ENCODE results near the gene STX8.

The STX8 gene

DNA sequence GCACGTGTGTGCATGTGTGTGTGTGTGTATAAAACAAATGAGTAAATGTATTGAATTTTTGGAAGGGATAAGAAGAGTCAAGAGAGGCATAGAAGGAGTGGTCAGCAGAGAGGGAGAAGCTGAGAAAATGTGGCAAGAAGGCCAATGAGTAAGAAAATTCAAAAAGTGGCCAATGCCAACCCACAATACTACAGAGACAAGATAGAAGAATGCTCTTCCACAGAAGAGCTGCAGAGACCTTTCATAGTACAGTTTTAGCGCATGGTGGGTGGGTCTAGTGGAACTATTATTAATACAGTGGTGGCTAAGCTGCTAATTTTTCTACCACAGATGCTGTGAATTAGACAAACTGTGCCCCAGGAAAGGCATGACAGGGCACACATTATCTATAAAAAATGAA, 320.8 kb downstream of the STX8 start:
- Histone ChIP-seq H3K27me3 (replicated peaks; ENCODE audit: control insufficient read depth, insufficient read depth, low read length) (no peaks in the 10 kb centered on the region), H3K36me3 (ENCODE audit: control insufficient read depth, insufficient read depth, low read length) (no peaks in the 10 kb centered on the region), H3K4me3 (replicated peaks; ENCODE audit: low read depth, low read length) (no peak overlapping the region)
- no peak for TF ChIP-seq CTCF (IDR thresholded peaks at IDR 0.05; ENCODE audit: insufficient read depth, low read length, poor library complexity, severe bottlenecking)
- no peak for DNase-seq (ENCODE audit: extremely low read depth, insufficient read length)

GRCh38 chr17:9253308-9253707, 322.3 kb downstream of the STX8 start:
- TF ChIP-seq CTCF (IDR thresholded peaks at IDR 0.05; ENCODE audit: insufficient read depth, low read length, poor library complexity, severe bottlenecking): no peak
- no peak for DNase-seq (ENCODE audit: extremely low read depth, insufficient read length)
- H3K4me3 ChIP-seq (replicated peaks; ENCODE audit: low read depth, low read length): no peak overlapping the region
- H3K27me3 ChIP-seq (replicated peaks; ENCODE audit: control insufficient read depth, insufficient read depth, low read length): no peaks in the 10 kb centered on the region
- no peaks in the 10 kb centered on the region for H3K36me3 ChIP-seq (ENCODE audit: control insufficient read depth, insufficient read depth, low read length)

- no peak for TF ChIP-seq CTCF (IDR thresholded peaks at IDR 0.05; ENCODE audit: insufficient read depth, low read length, poor library complexity, severe bottlenecking)
- Histone ChIP-seq H3K36me3 (ENCODE audit: control insufficient read depth, insufficient read depth, low read length) (no peaks in the 10 kb centered on the region), H3K4me3 (replicated peaks; ENCODE audit: low read depth, low read length) (no peak overlapping the region), H3K27me3 (replicated peaks; ENCODE audit: control insufficient read depth, insufficient read depth, low read length) (no peaks in the 10 kb centered on the region)
- no peak for DNase-seq (ENCODE audit: extremely low read depth, insufficient read length)
Measured at GRCh38 chr17:9251273-9251672, 324.3 kb downstream of the STX8 start.

DNA sequence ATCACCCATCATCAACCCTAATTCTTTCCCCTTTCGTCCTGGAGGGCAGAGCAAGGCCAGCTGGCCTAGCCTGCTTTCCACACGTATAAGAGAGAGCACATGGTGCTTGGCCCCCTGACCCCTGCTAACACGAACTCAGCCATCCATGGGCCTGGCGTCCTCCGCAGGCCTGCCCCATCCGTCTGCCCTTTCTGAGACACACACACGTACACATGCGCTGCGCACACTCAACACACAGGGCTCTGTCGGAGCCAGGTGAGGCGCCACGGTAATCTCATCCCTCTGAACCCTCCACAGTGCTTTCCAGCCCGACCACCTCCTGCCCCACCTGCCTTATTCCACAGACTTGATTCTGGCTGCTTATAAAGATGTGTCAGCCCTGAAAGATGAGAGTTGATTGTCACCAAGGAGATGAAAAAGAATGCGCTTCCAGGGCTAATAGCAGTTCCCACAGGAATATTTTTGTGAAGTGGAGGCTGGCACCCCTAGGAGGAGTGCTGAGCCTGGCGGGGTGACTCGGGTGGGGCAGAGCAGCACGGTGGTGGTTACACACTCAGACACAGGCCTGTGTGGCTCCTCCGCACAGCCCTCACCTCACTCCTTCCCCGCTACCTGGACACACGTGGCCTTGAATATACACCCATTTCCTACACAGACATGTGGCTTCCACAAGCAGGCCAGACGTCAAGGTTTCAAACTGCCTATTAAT, 326.2 kb downstream of the STX8 start:
- no peaks in the 10 kb centered on the region for H3K36me3 ChIP-seq (ENCODE audit: control insufficient read depth, insufficient read depth, low read length)
- no peak for DNase-seq (ENCODE audit: extremely low read depth, insufficient read length)
- H3K4me3 ChIP-seq (replicated peaks; ENCODE audit: low read depth, low read length): no peak overlapping the region
- no peaks in the 10 kb centered on the region for H3K27me3 ChIP-seq (replicated peaks; ENCODE audit: control insufficient read depth, insufficient read depth, low read length)
- TF ChIP-seq CTCF (IDR thresholded peaks at IDR 0.05; ENCODE audit: insufficient read depth, low read length, poor library complexity, severe bottlenecking): no peak

- no peak for DNase-seq (ENCODE audit: extremely low read depth, insufficient read length)
- Histone ChIP-seq H3K36me3 (ENCODE audit: control insufficient read depth, insufficient read depth, low read length) (no peaks in the 10 kb centered on the region), H3K4me3 (replicated peaks; ENCODE audit: low read depth, low read length) (no peak overlapping the region), H3K27me3 (replicated peaks; ENCODE audit: control insufficient read depth, insufficient read depth, low read length) (no peaks in the 10 kb centered on the region)
- no peak for TF ChIP-seq CTCF (IDR thresholded peaks at IDR 0.05; ENCODE audit: insufficient read depth, low read length, poor library complexity, severe bottlenecking)
Measured at GRCh38 chr17:9247401-9247938, 328.1 kb downstream of the STX8 start.
